HCT116 (cell line): Measurements from ENCODE around the gene NACAD. TPM values are rescaled to one million over a fixed set of nuclear protein-coding genes. Genes with fewer than 3 reads are reported as not detected.

Source experiments
- ATAC-seq: fragments of 200-7000 bp; cut with Tn5 transposase; 2 replicates; pipeline ENCODE4 v1.9.1; 2020; ENCODE audit warnings: mild to moderate bottlenecking, moderate library complexity
- BruUV-seq: library from RNA; stranded (reverse); fragments of 400-500 nt; replicated peaks from 2 replicates; lab custom pipeline; 2021; lab: Mats Ljungman, UMichigan
- CTCF ChIA-PET: fragments of 300-600 bp; sonication (Branson Sonifier 250); formaldehyde crosslinking; loops from one replicate; lab custom pipeline; 2021; ENCODE audit warnings: antibody characterized with exemption; lab: Charles Lee
- POLR2A ChIA-PET: fragments of 300-600, 350-600 bp; sonication (Branson Sonifier 250); formaldehyde crosslinking; loops from one replicate; lab custom pipeline; 2021; ENCODE audit warnings: antibody characterized with exemption; lab: Charles Lee
- RAD21 ChIA-PET, 2 experiments: fragments of 300-600 bp; sonication (Branson Sonifier 250); formaldehyde crosslinking; loops; one replicate each; lab custom pipeline; 2023; ENCODE audit warnings: low total read pairs in 2 of 2; ENCODE audit not compliant: uncharacterized antibody in 2 of 2, unreplicated experiment in 2 of 2, low non-redundant PET in 1 of 2; lab: Charles Lee
- DNase-seq: peaks from one replicate; pipeline ENCODE4 v3.0.0-alpha.2; 2010; ENCODE audit warnings: low read depth, low spot score
- H2AFZ ChIP-seq: fragments of 200-600 bp; shearing (Covaris generic), sonication (generic); 2 replicates; pipeline ENCODE4 v1.6.1; 2017; ENCODE audit warnings: low read depth, mixed run types, mixed read lengths, antibody characterized with exemption, low read length; ENCODE audit not compliant: poor library complexity, severe bottlenecking
- H3K27ac ChIP-seq: 2 replicates; pipeline ENCODE4 v1.5.1; 2012; ENCODE audit warnings: low read depth, low read length
- H3K27me3 ChIP-seq: fragments of 200-600 bp; sonication (generic); 2 replicates; pipeline ENCODE4 v1.6.1; 2016; ENCODE audit warnings: mixed run types, low read length, mixed read lengths; ENCODE audit not compliant: insufficient read depth
- H3K36me3 ChIP-seq, 2 experiments: fragments of 200-500 bp in 1 of 2; fragments of 200-600 bp in 1 of 2; sonication (Bioruptor generic) in 1 of 2; sonication (generic) in 1 of 2; 2 replicates each; pipeline versions ENCODE4 v1.5.1 to v1.6.1; 2014 to 2016; ENCODE audit warnings: low read length in 2 of 2, inconsistent platforms in 1 of 2, mixed read lengths in 1 of 2, mixed run types in 1 of 2; ENCODE audit not compliant: insufficient read depth in 2 of 2, control insufficient read depth in 1 of 2
- H3K4me1 ChIP-seq, 2 experiments: fragments of 200-600 bp in 1 of 2; sonication (generic) in 1 of 2; 2 replicates each; pipeline versions ENCODE4 v1.5.1 to v1.6.1; 2012 to 2017; ENCODE audit warnings: low read length in 2 of 2, inconsistent platforms in 1 of 2, mild to moderate bottlenecking in 1 of 2, mixed read lengths in 1 of 2, mixed run types in 1 of 2, moderate library complexity in 1 of 2; ENCODE audit not compliant: insufficient read depth in 2 of 2, control insufficient read depth in 1 of 2
- H3K4me2 ChIP-seq: fragments of 200-600 bp; sonication (generic); 2 replicates; pipeline ENCODE4 v1.6.1; 2017; ENCODE audit warnings: mixed run types, low read length, mixed read lengths
- H3K4me3 ChIP-seq, 2 experiments: fragments of 200-600 bp in 1 of 2; sonication (generic) in 1 of 2; replicated peaks in 1 of 2; 2 replicates each; pipeline ENCODE4 v1.5.1; 2011 to 2016; ENCODE audit warnings: low read length in 2 of 2, control low read depth in 1 of 2, low read depth in 1 of 2, mild to moderate bottlenecking in 1 of 2, mixed read lengths in 1 of 2, mixed run types in 1 of 2
- H3K79me2 ChIP-seq: fragments of 200-600 bp; sonication (generic); 2 replicates; pipeline ENCODE4 v1.6.1; 2017; ENCODE audit warnings: mild to moderate bottlenecking, mixed run types, low read length, moderate library complexity, mixed read lengths; ENCODE audit not compliant: insufficient read depth
- H3K9ac ChIP-seq: fragments of 200-600 bp; sonication (generic); 2 replicates; pipeline ENCODE4 v1.6.1; 2016; ENCODE audit warnings: low read length, mixed read lengths
- H3K9me2 ChIP-seq: fragments of 200-600 bp; sonication (generic), shearing (Covaris generic); 2 replicates; pipeline ENCODE4 v1.6.1; 2017; ENCODE audit warnings: mixed run types, mild to moderate bottlenecking, moderate library complexity; ENCODE audit not compliant: insufficient read depth
- H3K9me3 ChIP-seq, 2 experiments: fragments of 200-500 bp in 1 of 2; fragments of 200-600 bp in 1 of 2; sonication (Bioruptor generic) in 1 of 2; sonication (generic) in 1 of 2; 2 replicates each; pipeline ENCODE4 v1.6.1; 2014 to 2017; ENCODE audit warnings: low read length in 2 of 2, mixed read lengths in 2 of 2, inconsistent platforms in 1 of 2, low read depth in 1 of 2, mild to moderate bottlenecking in 1 of 2, mixed run types in 1 of 2, moderate library complexity in 1 of 2; ENCODE audit not compliant: control insufficient read depth in 1 of 2, insufficient read depth in 1 of 2
- H4K20me1 ChIP-seq: fragments of 200-600 bp; sonication (generic), shearing (Covaris generic); 2 replicates; pipeline ENCODE4 v1.6.1; 2017; ENCODE audit warnings: mixed run types, mild to moderate bottlenecking, moderate library complexity; ENCODE audit not compliant: insufficient read depth
- ATF3 ChIP-seq: IDR thresholded peaks from 2 replicates; pipeline ENCODE4 v1.6.1; 2012
- CBX3 ChIP-seq: IDR thresholded peaks from 2 replicates; pipeline ENCODE4 v1.6.1; 2012; ENCODE audit warnings: low read depth
- CEBPB ChIP-seq: IDR thresholded peaks from 2 replicates; pipeline ENCODE4 v1.6.1; 2012; ENCODE audit warnings: low read depth
- EGR1 ChIP-seq: IDR thresholded peaks from 2 replicates; pipeline ENCODE4 v1.6.1; 2012; ENCODE audit warnings: low read depth
- ELF1 ChIP-seq: IDR thresholded peaks from 2 replicates; pipeline ENCODE4 v1.6.1; 2012; ENCODE audit warnings: low read depth, borderline replicate concordance
- EZH2 ChIP-seq: fragments of 200-600 bp; sonication (generic); IDR thresholded peaks from 2 replicates; pipeline ENCODE4 v1.6.1; 2017; ENCODE audit warnings: antibody characterized with exemption, mixed run types
- EZH2phosphoT487 ChIP-seq: fragments of 200-600 bp; IDR thresholded peaks from 2 replicates; pipeline ENCODE4 v1.6.1; 2018; ENCODE audit warnings: antibody characterized with exemption, borderline replicate concordance
- FOSL1 ChIP-seq: IDR thresholded peaks from 2 replicates; pipeline ENCODE4 v1.6.1; 2012; ENCODE audit warnings: low read depth
- JUND ChIP-seq: IDR thresholded peaks from 2 replicates; pipeline ENCODE4 v1.6.1; 2012
- POLR2A ChIP-seq: IDR thresholded peaks from 2 replicates; pipeline ENCODE4 v1.7.0; 2011; ENCODE audit warnings: borderline replicate concordance; ENCODE audit not compliant: insufficient read depth, insufficient read length; ENCODE audit errors: extremely low read depth
- POLR2AphosphoS5 ChIP-seq: IDR thresholded peaks from 2 replicates; pipeline ENCODE4 v1.6.1; 2011; ENCODE audit warnings: mild to moderate bottlenecking, low read depth, low read length, moderate library complexity
- RAD21 ChIP-seq: IDR thresholded peaks from 2 replicates; pipeline ENCODE4 v1.6.1; 2012; ENCODE audit warnings: low read depth, mild to moderate bottlenecking
- SIN3A ChIP-seq: IDR thresholded peaks from 2 replicates; pipeline ENCODE4 v1.6.1; 2012; ENCODE audit warnings: low read depth
- SRF ChIP-seq: IDR thresholded peaks from 2 replicates; pipeline ENCODE4 v1.6.1; 2012; ENCODE audit warnings: low read depth
- TCF7L2 ChIP-seq: IDR thresholded peaks from 2 replicates; pipeline ENCODE4 v1.7.0; 2011; ENCODE audit warnings: borderline replicate concordance, inconsistent platforms; ENCODE audit not compliant: insufficient read depth, insufficient read length; ENCODE audit errors: extremely low read depth
- YY1 ChIP-seq: IDR thresholded peaks from 2 replicates; pipeline ENCODE4 v1.6.1; 2011; ENCODE audit warnings: low read length, low read depth, moderate library complexity, mild to moderate bottlenecking; ENCODE audit not compliant: insufficient replicate concordance; ENCODE audit errors: extremely low read depth
- ZBTB33 ChIP-seq: IDR thresholded peaks from 2 replicates; pipeline ENCODE4 v1.6.1; 2011; ENCODE audit warnings: mild to moderate bottlenecking, low read length, moderate library complexity; ENCODE audit not compliant: insufficient replicate concordance; ENCODE audit errors: extremely low read depth
- ZNF274 ChIP-seq: fragments of 200-500 bp; sonication (Bioruptor generic); IDR thresholded peaks from 2 replicates; pipeline ENCODE4 v1.6.1; 2014; ENCODE audit warnings: mild to moderate bottlenecking, low read depth, low read length, inconsistent platforms
- intact Hi-C: fragments of 100-400 bp; cut with micrococcal nuclease; formaldehyde crosslinking; loops from 2 replicates; pipeline ENCODE4 v1.10.0; 2022
- total RNA-seq: library from RNA; stranded (reverse); gene quantifications from one replicate; pipeline ENCODE4 v1.2.1, GENCODE V29; 2021; ENCODE audit not compliant: unreplicated experiment
- TF ChIP-seq, protein P1 (sequence below): IDR thresholded peaks from 2 replicates; pipeline ENCODE4 v1.6.1; 2012; ENCODE audit warnings: low read depth

NACAD gene
- total RNA-seq, 1 experiment from 2014 or later = 0.05 TPM

- ChIA-PET POLR2A (no interaction called here), CTCF (no interaction called here)
- H3K36me3 ChIP-seq = peaks cover 80 to 92% of the 10 kb centered on the region in 2 experiments
Observed at GRCh38 chr7:45103958-45104843, 15.4 kb upstream of the NACAD start.

More at GRCh38 chr7:45103958-45104843, 15.4 kb upstream of the NACAD start:
- RAD21 ChIA-PET = no interaction called here
- no peak overlapping the region for H2AFZ ChIP-seq
- TF ChIP-seq ELF1 (no peak), ATF3 (no peak), JUND (no peak), POLR2A (no peak), SRF (no peak), CBX3 (no peak), FOSL1 (no peak), SIN3A (no peak), ZNF274 (no peak), CEBPB (no peak), EZH2 (no peak), EGR1 (no peak), TCF7L2 (no peak), ZBTB33 (no peak), POLR2AphosphoS5 (no peak), RAD21 (no peak), EZH2phosphoT487 (no peak), YY1 (no peak)
- TF ChIP-seq, protein P1, sequence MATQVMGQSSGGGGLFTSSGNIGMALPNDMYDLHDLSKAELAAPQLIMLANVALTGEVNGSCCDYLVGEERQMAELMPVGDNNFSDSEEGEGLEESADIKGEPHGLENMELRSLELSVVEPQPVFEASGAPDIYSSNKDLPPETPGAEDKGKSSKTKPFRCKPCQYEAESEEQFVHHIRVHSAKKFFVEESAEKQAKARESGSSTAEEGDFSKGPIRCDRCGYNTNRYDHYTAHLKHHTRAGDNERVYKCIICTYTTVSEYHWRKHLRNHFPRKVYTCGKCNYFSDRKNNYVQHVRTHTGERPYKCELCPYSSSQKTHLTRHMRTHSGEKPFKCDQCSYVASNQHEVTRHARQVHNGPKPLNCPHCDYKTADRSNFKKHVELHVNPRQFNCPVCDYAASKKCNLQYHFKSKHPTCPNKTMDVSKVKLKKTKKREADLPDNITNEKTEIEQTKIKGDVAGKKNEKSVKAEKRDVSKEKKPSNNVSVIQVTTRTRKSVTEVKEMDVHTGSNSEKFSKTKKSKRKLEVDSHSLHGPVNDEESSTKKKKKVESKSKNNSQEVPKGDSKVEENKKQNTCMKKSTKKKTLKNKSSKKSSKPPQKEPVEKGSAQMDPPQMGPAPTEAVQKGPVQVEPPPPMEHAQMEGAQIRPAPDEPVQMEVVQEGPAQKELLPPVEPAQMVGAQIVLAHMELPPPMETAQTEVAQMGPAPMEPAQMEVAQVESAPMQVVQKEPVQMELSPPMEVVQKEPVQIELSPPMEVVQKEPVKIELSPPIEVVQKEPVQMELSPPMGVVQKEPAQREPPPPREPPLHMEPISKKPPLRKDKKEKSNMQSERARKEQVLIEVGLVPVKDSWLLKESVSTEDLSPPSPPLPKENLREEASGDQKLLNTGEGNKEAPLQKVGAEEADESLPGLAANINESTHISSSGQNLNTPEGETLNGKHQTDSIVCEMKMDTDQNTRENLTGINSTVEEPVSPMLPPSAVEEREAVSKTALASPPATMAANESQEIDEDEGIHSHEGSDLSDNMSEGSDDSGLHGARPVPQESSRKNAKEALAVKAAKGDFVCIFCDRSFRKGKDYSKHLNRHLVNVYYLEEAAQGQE = no peak
- TF ChIP-seq, all 23 proteins: peak for 0
- DNase-seq (no peak), ATAC-seq (no peak)
- H3K4me1 ChIP-seq = no peaks in the 10 kb centered on the region
- H3K4me2 ChIP-seq = no peak overlapping the region
- BruUV-seq = no TSS peak
- H3K27me3 ChIP-seq = no peaks in the 10 kb centered on the region
- intact Hi-C loops = no loop called here
- no peaks in the 10 kb centered on the region for H3K9me3 ChIP-seq
- no peaks in the 10 kb centered on the region for H3K9me2 ChIP-seq
- no peak overlapping the region for H3K4me3 ChIP-seq
- H3K9ac ChIP-seq = no peak overlapping the region
- H3K27ac ChIP-seq = no peak overlapping the region
- peaks cover 66% of the 10 kb centered on the region for H3K79me2 ChIP-seq
- peaks cover 13% of the 10 kb centered on the region for H4K20me1 ChIP-seq
